K562 (cell line): ENCODE results near the gene SYNJ2. TPM values are rescaled to one million over a fixed set of nuclear protein-coding genes. Genes with fewer than 3 reads are reported as not detected.

Experiments used
- ATAC-seq: fragments of 200-7000 bp; cut with Tn5 transposase; 3 replicates; pipeline ENCODE4 v1.9.1; 2020; ENCODE audit warnings: moderate library complexity
- BruUV-seq: library from RNA; stranded (reverse); fragments of 400-500 nt; replicated peaks from 2 replicates; lab custom pipeline; 2021; lab: Mats Ljungman, UMichigan
- CTCF ChIA-PET: fragments of 300-600 bp; formaldehyde crosslinking; extraction: SDS; loops from one replicate; lab custom pipeline; 2021; ENCODE audit warnings: low intra/inter-chr PET ratio; lab: Yijun Ruan, JAX
- POLR2A ChIA-PET: fragments of 300-600, 350-650 bp; sonication (Branson Sonifier 250); formaldehyde crosslinking; extraction: SDS; loops from one replicate; lab custom pipeline; 2021; ENCODE audit warnings: antibody characterized with exemption, inconsistent platforms; lab: Yijun Ruan, JAX
- DNase-seq, 4 experiments: peaks; one replicate each; pipeline versions ENCODE4 v3.0.0 to v3.0.0-alpha.2; 2011 to 2018; ENCODE audit warnings: low spot score in 3 of 4, mixed read lengths in 3 of 4; ENCODE audit errors: extremely low read depth in 1 of 4
- FAIRE-seq: peaks from 2 replicates; lab custom pipeline; 2011; peaks lifted over from hg19 to GRCh38; lab: Jason Lieb, UNC
- H2AFZ ChIP-seq: 2 replicates; pipeline ENCODE4 v1.6.0; 2011; ENCODE audit warnings: low read depth, low read length, control low read depth, inconsistent platforms
- H3K27ac ChIP-seq: fragments of 200-600 bp; 3 replicates; pipeline ENCODE4 v1.8.0; 2011; ENCODE audit warnings: low read depth, mild to moderate bottlenecking, control low read depth, inconsistent platforms, low read length, moderate library complexity, mixed read lengths; ENCODE audit errors: extremely low read depth
- H3K27me3 ChIP-seq, 2 experiments: fragments of 300-600 bp in 1 of 2; 2 replicates in 1 of 2; 3 replicates in 1 of 2; pipeline versions ENCODE4 v1.6.0 to v1.8.0; 2011; ENCODE audit warnings: inconsistent platforms in 2 of 2, low read length in 2 of 2, mild to moderate bottlenecking in 1 of 2, mixed read lengths in 1 of 2, moderate library complexity in 1 of 2; ENCODE audit not compliant: control insufficient read depth in 2 of 2, insufficient read depth in 2 of 2
- H3K36me3 ChIP-seq: fragments of 300-600 bp; 3 replicates; pipeline ENCODE4 v1.8.0; 2011; ENCODE audit warnings: mild to moderate bottlenecking, low read length, inconsistent platforms; ENCODE audit not compliant: control insufficient read depth, insufficient read depth
- H3K4me1 ChIP-seq, 2 experiments: fragments of 200-600 bp in 1 of 2; replicated peaks in 1 of 2; 2 replicates in 1 of 2; 3 replicates in 1 of 2; pipeline versions ENCODE4 v1.5.1 to v1.8.0; 2011; ENCODE audit warnings: inconsistent platforms in 2 of 2, low read length in 2 of 2, mild to moderate bottlenecking in 1 of 2, mixed read lengths in 1 of 2, moderate library complexity in 1 of 2; ENCODE audit not compliant: control insufficient read depth in 2 of 2, insufficient read depth in 2 of 2
- H3K4me2 ChIP-seq: 2 replicates; pipeline ENCODE4 v1.6.1; 2011; ENCODE audit warnings: low read length, control low read depth, inconsistent platforms, mixed read lengths; ENCODE audit not compliant: insufficient read depth
- H3K4me3 ChIP-seq: fragments of 200-600 bp; sonication (generic), shearing (Covaris generic); 2 replicates; pipeline ENCODE4 v1.5.1; 2016; ENCODE audit warnings: control low read depth, inconsistent platforms
- H3K79me2 ChIP-seq: fragments of 200-600 bp; 3 replicates; pipeline ENCODE4 v1.8.0; 2011; ENCODE audit warnings: low read length, inconsistent platforms; ENCODE audit not compliant: control insufficient read depth, insufficient read depth
- H3K9ac ChIP-seq, 2 experiments: 2 replicates each; pipeline versions ENCODE4 v1.6.0 to v1.6.1; 2011; ENCODE audit warnings: low read depth in 2 of 2, low read length in 2 of 2, control low read depth in 1 of 2, inconsistent platforms in 1 of 2, mild to moderate bottlenecking in 1 of 2, mixed read lengths in 1 of 2; ENCODE audit not compliant: insufficient read depth in 1 of 2
- H3K9me1 ChIP-seq: one replicate; pipeline ENCODE4 v1.6.0; 2011; ENCODE audit warnings: inconsistent platforms, mild to moderate bottlenecking, low read length, moderate library complexity; ENCODE audit not compliant: control insufficient read depth, insufficient read depth
- H3K9me3 ChIP-seq: replicated peaks from 2 replicates; pipeline ENCODE4 v1.5.1; 2011; ENCODE audit warnings: low read depth, low read length, inconsistent platforms; ENCODE audit not compliant: control insufficient read depth, insufficient read depth
- H4K20me1 ChIP-seq: replicated peaks from 2 replicates; pipeline ENCODE4 v1.6.1; 2011; ENCODE audit warnings: low read length, inconsistent platforms, mixed read lengths; ENCODE audit not compliant: control insufficient read depth, insufficient read depth
- ADNP ChIP-seq: fragments of 200-800 bp; sonication (Bioruptor generic); IDR thresholded peaks from 2 replicates; pipeline ENCODE4 v1.6.1; 2016; ENCODE audit warnings: missing genetic modification characterization, missing compliant biosample characterization
- BCOR ChIP-seq: fragments of 450-650 bp; IDR thresholded peaks from 2 replicates; pipeline ENCODE4 v1.6.1; 2016
- DIDO1 ChIP-seq: fragments of 450-650 bp; IDR thresholded peaks from 2 replicates; pipeline ENCODE4 v1.6.1; 2016; ENCODE audit warnings: low read depth, missing biosample characterization, missing genetic modification characterization
- FOXJ3 ChIP-seq: sonication (generic); formaldehyde crosslinking; IDR thresholded peaks from 2 replicates; pipeline ENCODE4 v1.4.0; 2020; ENCODE audit warnings: mild to moderate bottlenecking, missing genetic modification reagents
- FOXK2 ChIP-seq, 2 experiments: fragments of 450-650 bp; IDR thresholded peaks in 1 of 2; conservative IDR thresholded peaks in 1 of 2; 2 replicates each; pipeline ENCODE4 v1.6.1; 2016; ENCODE audit warnings: low read depth in 2 of 2, mild to moderate bottlenecking in 1 of 2
- FOXP4 ChIP-seq: sonication (generic); formaldehyde crosslinking; IDR thresholded peaks from 2 replicates; pipeline ENCODE4 v1.8.0; 2022; ENCODE audit warnings: mild to moderate bottlenecking, missing genetic modification reagents, borderline replicate concordance
- FUS ChIP-seq: fragments of 200-400 bp; formaldehyde crosslinking; optimal IDR thresholded peaks from 2 replicates; pipeline ENCODE3; 2017; ENCODE audit warnings: low read depth, low read length
- HIVEP1 ChIP-seq: fragments of 250-450 bp; sonication (Bioruptor Pico); IDR thresholded peaks from 2 replicates; pipeline ENCODE4 v1.4.0; 2020; ENCODE audit warnings: mild to moderate bottlenecking
- MAFF ChIP-seq: IDR thresholded peaks from 2 replicates; pipeline ENCODE4 v1.6.1; 2012; ENCODE audit warnings: low read length, improper control_type of control experiment
- MAX ChIP-seq: sonication (generic); formaldehyde crosslinking; IDR thresholded peaks from 2 replicates; pipeline ENCODE4 v1.9.0; 2022; ENCODE audit warnings: mild to moderate bottlenecking, missing genetic modification reagents
- PHF20 ChIP-seq: fragments of 450-650 bp; IDR thresholded peaks from 2 replicates; pipeline ENCODE4 v1.6.1; 2018; ENCODE audit not compliant: partially characterized antibody
- POLR3G ChIP-seq: IDR thresholded peaks from 2 replicates; pipeline ENCODE4 v1.6.1; 2011; ENCODE audit not compliant: insufficient read length, insufficient replicate concordance; ENCODE audit errors: extremely low read depth
- PTBP1 ChIP-seq: fragments of 200-400 bp; formaldehyde crosslinking; IDR thresholded peaks from 2 replicates; pipeline ENCODE4 v1.6.1; 2017; ENCODE audit warnings: low read depth, low read length
- PYGO2 ChIP-seq: fragments of 450-650 bp; IDR thresholded peaks from 2 replicates; pipeline ENCODE4 v1.6.1; 2016; ENCODE audit warnings: mild to moderate bottlenecking, missing genetic modification characterization, moderate library complexity, missing compliant biosample characterization
- RBM25 ChIP-seq: fragments of 200-400 bp; formaldehyde crosslinking; IDR thresholded peaks from 2 replicates; pipeline ENCODE4 v1.6.1; 2018; ENCODE audit warnings: low read length, low read depth, moderate library complexity; ENCODE audit not compliant: severe bottlenecking
- RCOR1 ChIP-seq, 2 experiments: IDR thresholded peaks; 2 replicates each; pipeline ENCODE4 v1.6.1; 2012; ENCODE audit warnings: low read depth in 2 of 2, low read length in 2 of 2, borderline replicate concordance in 1 of 2, improper control_type of control experiment in 1 of 2
- RUNX1 ChIP-seq: sonication (generic); IDR thresholded peaks from 2 replicates; pipeline ENCODE4 v1.6.1; 2016; ENCODE audit warnings: antibody characterized with exemption, low read depth
- SMARCA5 ChIP-seq: fragments of 450-650 bp; IDR thresholded peaks from 2 replicates; pipeline ENCODE4 v1.6.1; 2016
- TARDBP ChIP-seq: fragments of 450-650 bp; IDR thresholded peaks from 2 replicates; pipeline ENCODE4 v1.6.1; 2016
- TRIM24 ChIP-seq, 2 experiments: fragments of 450-650 bp; IDR thresholded peaks; 2 replicates each; pipeline ENCODE4 v1.6.1; 2016
- ZBTB7A ChIP-seq: IDR thresholded peaks from 2 replicates; pipeline ENCODE4 v1.6.1; 2011; ENCODE audit warnings: low read depth, mild to moderate bottlenecking, low read length, moderate library complexity, borderline replicate concordance; ENCODE audit not compliant: control insufficient read depth
- ZNF449 ChIP-seq: fragments of 250-450 bp; sonication (Bioruptor Pico); IDR thresholded peaks from 2 replicates; pipeline ENCODE4 v1.8.0; 2022; ENCODE audit warnings: moderate library complexity, mild to moderate bottlenecking, inconsistent platforms
- ZNF561 ChIP-seq: fragments of 450-650 bp; formaldehyde crosslinking; conservative IDR thresholded peaks from 2 replicates; pipeline ENCODE4 v1.4.0; 2020; ENCODE audit warnings: mild to moderate bottlenecking, moderate library complexity
- WGBS: fragments of 100-300 bp; shearing (Covaris generic); methylation state at CpG from one replicate; pipeline ENCODE4 v1.1.6; 2016; ENCODE audit warnings: low coverage, mixed read lengths; ENCODE audit not compliant: insufficient coverage; ENCODE audit errors: missing lambda C conversion rate; 5-methylcytosine and 5-hydroxymethylcytosine counted together
- in situ Hi-C: fragments of 300-500 bp; cut with MboI; formaldehyde crosslinking; loops from 4 replicates; pipeline ENCODE4 v1.15.0; 2018; ENCODE audit warnings: inconsistent platforms, mixed read lengths
- intact Hi-C: fragments of 100-400 bp; cut with micrococcal nuclease; formaldehyde crosslinking; loops from 2 replicates; pipeline ENCODE4 v1.14.2; 2022
- polyA plus RNA-seq, 8 experiments: library from polyadenylated mRNA; depleted of rRNA in 4 of 8; stranded (reverse) in 5 of 8; unstranded in 3 of 8; fragments of >200 nt; fragmentation: Nextera tagmentation in 2 of 8; fragmentation: Illumina TruSeq in 1 of 8; extraction: Ambion mirVana in 2 of 8; extraction: Trizol in 1 of 8; gene quantifications; 2 replicates each; pipeline versions ENCODE4 v1.2.1 to v1.2.3, GENCODE V29; 2011 to 2014; ENCODE audit warnings: inconsistent platforms in 1 of 8, missing spikeins in 1 of 8
- total RNA-seq, 7 experiments: library from RNA; depleted of rRNA in 6 of 7; stranded (reverse); fragments of >200 nt in 6 of 7; fragmentation: Illumina TruSeq in 2 of 7; extraction: Trizol in 2 of 7; gene quantifications; 2 replicates each; pipeline versions ENCODE4 v1.2.1 to v1.2.3, GENCODE V29; 2011 to 2021; ENCODE audit warnings: low replicate concordance in 1 of 7

Gene SYNJ2
- total and polyA plus RNA-seq, 9 of the 15 experiments (the other 6 are each of a cell fraction or from before 2014, with no cell fraction given) = 3.0 to 27.7 (median 17.8) TPM

GRCh38 chr6:158008864-158009113, 27.1 kb downstream of the SYNJ2 start:
- H3K9me3 ChIP-seq = no peaks in the 10 kb centered on the region
- DNase-seq (no peak), FAIRE-seq (no peak), ATAC-seq (no peak)
- peak overlapping the region in 1 of 2 experiments; percentile 57; a peak in 1 of 4 replicates for H3K9ac ChIP-seq
- no peak overlapping the region for H3K27ac ChIP-seq
- H3K27me3 ChIP-seq = no peaks in the 10 kb centered on the region
- no peaks in the 10 kb centered on the region; the same call in 2 of the 3 replicates for H3K36me3 ChIP-seq
- no peak overlapping the region for H3K4me2 ChIP-seq
- ChIA-PET POLR2A (interaction anchor here (0.7 to 2.0 kb wide), 4 partner anchors 10 to 41 kb away, joined by 3 to 8 read pairs (median 6); no protein-coding TSS in a partner anchor), CTCF (no interaction called here)
- in situ Hi-C loops = no loop called here
- no peaks in the 10 kb centered on the region for H3K9me1 ChIP-seq
- 83% methylated on average over 6 of the region's 6 CpGs for WGBS
- no peak overlapping the region for H3K4me3 ChIP-seq
- H4K20me1 ChIP-seq = no peaks in the 10 kb centered on the region; the same call in 1 of the 2 replicates
- BruUV-seq = no TSS peak
- intact Hi-C loops = no loop called here
- H3K4me1 ChIP-seq = peaks cover 35 to 37% of the 10 kb centered on the region in 2 experiments
- H3K79me2 ChIP-seq = peaks cover 47% of the 10 kb centered on the region
- H2AFZ ChIP-seq = no peak overlapping the region
- TF ChIP-seq FOXP4 (CRISPR knock-in tag) (no peak), RCOR1 (IDR thresholded peaks at IDR 0.05; ENCODE audit: borderline replicate concordance in 1 of 2, low read depth in 2 of 2, low read length in 2 of 2) (peak; percentile 44 to 84; a peak in 3 of 4 replicates), MAX (0 out of 2 replicates have a peak, but pooled peaks have one; percentile 54), DIDO1 (tag) (no peak), BCOR (peak; percentile 96), PHF20 (peak; percentile 44), TARDBP (no peak), ZNF561 (CRISPR knock-in tag) (no peak), FOXJ3 (no peak), FUS (no peak), POLR3G (no peak), FOXK2 (conservative IDR thresholded peaks at IDR 0.05 in 1 of 2, IDR thresholded peaks at IDR 0.05 in 1 of 2; ENCODE audit: low read depth in 2 of 2) (no peak), PYGO2 (tag) (no peak), ZBTB7A (no peak), RUNX1 (no peak), TRIM24 (IDR thresholded peaks at IDR 0.05) (0 out of 4 replicates have a peak, but pooled peaks of 1 of the 2 experiments have one; percentile 17), ZNF449 (CRISPR knock-in tag) (no peak), HIVEP1 (no peak), MAFF (no peak), ADNP (tag) (peak; percentile 62; the same call in 1 of the 2 replicates), PTBP1 (0 out of 2 replicates have a peak, but pooled peaks have one; percentile 68), RBM25 (peak; percentile 93), SMARCA5 (peak; percentile 95)
